ENCODE data around the gene CNGB1. TPM values are rescaled to one million over a fixed set of nuclear protein-coding genes. Genes with fewer than 3 reads are reported as not detected.
"Not testable (repeated sequence)": the region's sequence is repeated elsewhere in the genome, so short reads cannot be mapped to it uniquely, and the experiment has no call there.

Gene CNGB1
- polyA plus RNA-seq, 1 experiment, result not detected

DNA sequence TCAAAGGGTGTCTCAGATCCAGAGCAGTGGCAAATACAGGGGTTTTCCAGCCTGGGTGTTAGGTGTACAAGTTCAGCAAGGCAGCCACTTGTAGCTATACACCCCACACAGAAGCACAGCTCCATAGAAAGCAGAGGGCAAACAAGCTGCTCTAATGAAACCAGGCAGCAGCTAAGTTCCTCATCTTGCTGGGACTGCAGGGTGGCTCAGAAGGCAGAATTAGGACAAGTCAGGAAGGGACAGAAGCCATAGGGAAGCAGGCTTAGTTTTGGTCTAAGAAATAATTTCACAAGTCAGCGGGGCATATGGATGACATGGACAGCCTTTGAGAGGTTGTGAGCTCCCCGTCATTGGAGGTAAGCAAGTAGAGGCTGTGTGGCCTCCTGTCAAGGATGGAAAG, 23.7 kb downstream of the CNGB1 start:
- Histone ChIP-seq H3K27me3 (ENCODE audit: control insufficient read depth, insufficient read depth, low read length) (peaks cover 6% of the 10 kb centered on the region; the same call in 1 of the 2 replicates), H3K36me3 (ENCODE audit: control insufficient read depth, insufficient read depth, low read length) (no peaks in the 10 kb centered on the region), H3K4me3 (ENCODE audit: low read depth, low read length) (no peak overlapping the region)
- TF ChIP-seq, protein P1, sequence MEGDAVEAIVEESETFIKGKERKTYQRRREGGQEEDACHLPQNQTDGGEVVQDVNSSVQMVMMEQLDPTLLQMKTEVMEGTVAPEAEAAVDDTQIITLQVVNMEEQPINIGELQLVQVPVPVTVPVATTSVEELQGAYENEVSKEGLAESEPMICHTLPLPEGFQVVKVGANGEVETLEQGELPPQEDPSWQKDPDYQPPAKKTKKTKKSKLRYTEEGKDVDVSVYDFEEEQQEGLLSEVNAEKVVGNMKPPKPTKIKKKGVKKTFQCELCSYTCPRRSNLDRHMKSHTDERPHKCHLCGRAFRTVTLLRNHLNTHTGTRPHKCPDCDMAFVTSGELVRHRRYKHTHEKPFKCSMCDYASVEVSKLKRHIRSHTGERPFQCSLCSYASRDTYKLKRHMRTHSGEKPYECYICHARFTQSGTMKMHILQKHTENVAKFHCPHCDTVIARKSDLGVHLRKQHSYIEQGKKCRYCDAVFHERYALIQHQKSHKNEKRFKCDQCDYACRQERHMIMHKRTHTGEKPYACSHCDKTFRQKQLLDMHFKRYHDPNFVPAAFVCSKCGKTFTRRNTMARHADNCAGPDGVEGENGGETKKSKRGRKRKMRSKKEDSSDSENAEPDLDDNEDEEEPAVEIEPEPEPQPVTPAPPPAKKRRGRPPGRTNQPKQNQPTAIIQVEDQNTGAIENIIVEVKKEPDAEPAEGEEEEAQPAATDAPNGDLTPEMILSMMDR (IDR thresholded peaks at IDR 0.05; ENCODE audit: insufficient read depth, low read depth, low read length), result no peak
- no peak for DNase-seq (ENCODE audit: low read depth)
- POLR2A ChIA-PET, result no interaction called here
- CTCF ChIA-PET, result no interaction called here

GRCh38 chr16:57946181-57946801, 24.6 kb downstream of the CNGB1 start:
- TF ChIP-seq, protein P1 (IDR thresholded peaks at IDR 0.05; ENCODE audit: insufficient read depth, low read depth, low read length), result no peak
- no peak for DNase-seq (ENCODE audit: low read depth)
- peaks cover 6% of the 10 kb centered on the region; the same call in 1 of the 2 replicates for H3K27me3 ChIP-seq (ENCODE audit: control insufficient read depth, insufficient read depth, low read length)
- CTCF ChIA-PET, result no interaction called here
- H3K36me3 ChIP-seq (ENCODE audit: control insufficient read depth, insufficient read depth, low read length), result no peaks in the 10 kb centered on the region
- H3K4me3 ChIP-seq (ENCODE audit: low read depth, low read length), result no peak overlapping the region
- POLR2A ChIA-PET, result no interaction called here

- DNase-seq (ENCODE audit: low read depth), result no peak
- TF ChIP-seq, protein P1 (IDR thresholded peaks at IDR 0.05; ENCODE audit: insufficient read depth, low read depth, low read length), result peak; percentile 20; the same call in 1 of the 2 replicates
- peaks cover 9% of the 10 kb centered on the region; the same call in 1 of the 2 replicates for H3K27me3 ChIP-seq (ENCODE audit: control insufficient read depth, insufficient read depth, low read length)
- CTCF ChIA-PET, result no interaction called here
- POLR2A ChIA-PET, result no interaction called here
- H3K36me3 ChIP-seq (ENCODE audit: control insufficient read depth, insufficient read depth, low read length), result no peaks in the 10 kb centered on the region
- no peak overlapping the region for H3K4me3 ChIP-seq (ENCODE audit: low read depth, low read length)
Observed at GRCh38 chr16:57945740-57946138, 25.2 kb downstream of the CNGB1 start.

DNA sequence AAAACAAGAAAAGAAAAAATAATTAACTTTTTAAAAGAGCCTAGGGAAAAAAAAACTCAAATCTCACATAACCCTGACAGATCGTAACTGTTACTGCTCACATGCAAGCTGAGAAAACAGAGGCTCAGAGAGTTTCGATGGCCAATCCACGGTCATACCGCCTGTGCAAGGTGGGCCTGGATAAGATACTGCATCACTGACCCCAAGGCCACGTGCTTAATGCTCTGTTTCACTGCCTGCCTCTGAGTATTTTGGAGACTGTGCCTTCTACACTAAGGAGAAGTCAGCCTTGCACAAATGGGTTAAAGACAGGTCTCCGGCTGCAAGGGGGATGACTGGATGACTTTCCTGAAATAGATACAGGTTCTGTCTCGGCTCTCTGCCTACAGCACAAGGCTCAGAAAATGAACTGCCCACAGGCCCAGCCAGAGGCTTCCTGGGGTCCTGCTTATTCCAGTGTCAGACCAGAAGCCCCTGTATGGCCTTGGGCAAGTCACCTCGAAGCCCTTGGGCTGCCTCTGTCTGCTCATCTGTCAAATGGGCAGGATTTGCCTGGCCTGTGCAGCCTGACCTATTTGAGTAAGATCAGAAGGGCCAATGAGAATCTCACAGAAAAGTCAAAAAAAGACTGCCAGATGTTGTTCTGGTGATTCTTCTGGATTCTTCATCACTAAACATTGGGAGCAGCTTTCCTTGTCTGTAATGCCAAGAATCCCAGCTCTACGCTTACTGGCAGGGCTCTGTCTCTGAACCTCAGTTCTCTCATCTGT, 25.8 kb downstream of the CNGB1 start:
- ChIA-PET POLR2A (no interaction called here), CTCF (interaction anchor here (0.7 kb wide), 1 partner anchor 46 kb away, joined by 3 read pairs; no protein-coding TSS in a partner anchor)
- TF ChIP-seq, protein P1 (IDR thresholded peaks at IDR 0.05; ENCODE audit: insufficient read depth, low read depth, low read length), result no peak
- H3K27me3 ChIP-seq (ENCODE audit: control insufficient read depth, insufficient read depth, low read length), result peaks cover 9% of the 10 kb centered on the region; the same call in 1 of the 2 replicates
- DNase-seq (ENCODE audit: low read depth), result no peak
- no peak overlapping the region for H3K4me3 ChIP-seq (ENCODE audit: low read depth, low read length)
- H3K36me3 ChIP-seq (ENCODE audit: control insufficient read depth, insufficient read depth, low read length), result no peaks in the 10 kb centered on the region

DNA sequence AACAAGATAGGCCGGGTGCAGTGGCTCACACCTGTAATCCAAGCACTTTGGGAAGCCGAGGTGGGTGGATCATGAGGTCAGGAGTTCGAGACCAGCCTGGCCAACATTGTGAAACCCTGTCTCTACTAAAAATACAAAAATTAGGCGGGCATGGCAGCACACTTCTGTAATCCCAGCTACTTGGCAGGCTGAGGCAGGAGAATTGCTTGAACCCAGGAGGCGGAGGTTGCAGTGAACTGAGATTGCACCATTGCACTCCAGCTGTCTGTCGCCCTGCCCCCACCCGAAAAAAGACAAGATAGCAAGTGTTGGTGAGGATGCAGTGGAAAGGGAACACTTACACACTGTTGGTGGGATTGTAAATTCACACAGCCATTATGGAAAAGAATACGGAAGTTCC, 27.5 kb downstream of the CNGB1 start:
- DNase-seq (ENCODE audit: low read depth); H3K4me3 ChIP-seq (ENCODE audit: low read depth, low read length); POLR2A ChIA-PET; H3K36me3 ChIP-seq (ENCODE audit: control insufficient read depth, insufficient read depth, low read length); H3K27me3 ChIP-seq (ENCODE audit: control insufficient read depth, insufficient read depth, low read length): not testable (repeated sequence)
- CTCF ChIA-PET, result interaction anchor here (1.3 to 2.0 kb wide), 2 partner anchors 11 to 17 kb away, joined by 3 to 4 read pairs; no protein-coding TSS in a partner anchor

- CTCF ChIA-PET, result interaction anchor here (2.0 kb wide), 1 partner anchor 13 kb away, joined by 4 read pairs; no protein-coding TSS in a partner anchor
- DNase-seq (ENCODE audit: low read depth); H3K4me3 ChIP-seq (ENCODE audit: low read depth, low read length); H3K27me3 ChIP-seq (ENCODE audit: control insufficient read depth, insufficient read depth, low read length); POLR2A ChIA-PET; H3K36me3 ChIP-seq (ENCODE audit: control insufficient read depth, insufficient read depth, low read length): not testable (repeated sequence)
Observed at GRCh38 chr16:57941901-57942300, 29.0 kb downstream of the CNGB1 start.
